B cell (primary cell): ENCODE results near the gene TSTD2. TPM values are rescaled to one million over a fixed set of nuclear protein-coding genes. Genes with fewer than 3 reads are reported as not detected.
A peak's percentile ranks its signal among the peaks of the same experiment; 100 is the strongest.

Source experiments
- ATAC-seq: fragments of 200-7000 bp; cut with Tn5 transposase; one replicate; pipeline ENCODE4 v1.10.0; 2021; ENCODE audit warnings: low read depth, mild to moderate bottlenecking, moderate number of reproducible peaks, moderate library complexity
- CTCF ChIA-PET: fragments of 350-600 bp; sonication (Branson Sonifier 250); formaldehyde crosslinking; loops from one replicate; lab custom pipeline; 2021; ENCODE audit warnings: antibody characterized with exemption, inconsistent platforms; lab: Charles Lee
- POLR2A ChIA-PET: fragments of 350-600 bp; sonication (Branson Sonifier 250); formaldehyde crosslinking; loops from one replicate; lab custom pipeline; 2021; ENCODE audit warnings: antibody characterized with exemption; lab: Charles Lee
- DNase-seq: peaks from one replicate; pipeline ENCODE4 v3.0.0; 2013
- H2AFZ ChIP-seq: 2 replicates; pipeline ENCODE4 v1.6.1; 2012; ENCODE audit warnings: mild to moderate bottlenecking, low read depth, low read length; ENCODE audit not compliant: insufficient read depth, poor library complexity, severe bottlenecking
- H3K27ac ChIP-seq, 2 donors: 1 replicate in 1 of 2; 2 replicates in 1 of 2; pipeline ENCODE4 v1.5.1; 2012 to 2013; ENCODE audit warnings: low read length in 2 of 2, mild to moderate bottlenecking in 2 of 2, moderate library complexity in 1 of 2
- H3K27me3 ChIP-seq, 4 experiments: fragments of 200-600 bp in 1 of 4; sonication (generic) in 1 of 4; replicated peaks in 1 of 4; 1 replicate in 2 of 4; 2 replicates in 2 of 4; pipeline versions ENCODE4 v1.6.1 to v1.7.0; 2013 to 2016; ENCODE audit warnings: low read length in 3 of 4, mild to moderate bottlenecking in 2 of 4, mixed read lengths in 1 of 4, moderate library complexity in 1 of 4; ENCODE audit not compliant: insufficient read depth in 4 of 4, control insufficient read depth in 3 of 4; ENCODE audit errors: control extremely low read depth in 1 of 4
- H3K36me3 ChIP-seq, 2 experiments: replicated peaks in 1 of 2; 1 replicate in 1 of 2; 2 replicates in 1 of 2; pipeline versions ENCODE4 v1.6.1 to v1.7.1; 2013; ENCODE audit warnings: low read length in 1 of 2; ENCODE audit not compliant: insufficient read depth in 2 of 2, control insufficient read depth in 1 of 2; ENCODE audit errors: control extremely low read depth in 1 of 2, extremely low read depth in 1 of 2
- H3K4me1 ChIP-seq, 2 donors: fragments of 200-600 bp in 1 of 2; sonication (generic) in 1 of 2; 1 replicate in 1 of 2; 2 replicates in 1 of 2; pipeline versions ENCODE4 v1.5.1 to v1.6.1; 2013 to 2017; ENCODE audit warnings: low read length in 2 of 2; ENCODE audit not compliant: control insufficient read depth in 2 of 2, insufficient read depth in 2 of 2
- H3K4me2 ChIP-seq: replicated peaks from 2 replicates; pipeline ENCODE3; 2012; ENCODE audit warnings: mild to moderate bottlenecking, low read depth, low read length; ENCODE audit not compliant: poor library complexity, severe bottlenecking
- H3K4me3 ChIP-seq, 5 experiments: fragments of 200-600 bp in 1 of 5; sonication (generic) in 1 of 5; 1 replicate in 3 of 5; 2 replicates in 2 of 5; pipeline versions ENCODE4 v1.5.1 to v1.7.0; 2011 to 2016; ENCODE audit warnings: low read length in 4 of 5, mild to moderate bottlenecking in 4 of 5, low read depth in 2 of 5, control low read depth in 1 of 5, moderate library complexity in 1 of 5; ENCODE audit not compliant: insufficient read depth in 1 of 5; ENCODE audit errors: control extremely low read depth in 1 of 5, extremely low read depth in 1 of 5
- H3K79me2 ChIP-seq: fragments of 200-600 bp; sonication (generic); one replicate; pipeline ENCODE4 v1.6.0; 2016; ENCODE audit warnings: low read length; ENCODE audit not compliant: control insufficient read depth, insufficient read depth
- H3K9ac ChIP-seq: fragments of 200-600 bp; sonication (generic); 2 replicates; pipeline ENCODE4 v1.6.1; 2017; ENCODE audit warnings: mild to moderate bottlenecking, low read length, moderate library complexity
- H3K9me3 ChIP-seq, 3 donors: one replicate each; pipeline versions ENCODE4 v1.6.1 to v1.7.1; 2013; ENCODE audit warnings: low read length in 2 of 3; ENCODE audit not compliant: control insufficient read depth in 2 of 3, insufficient read depth in 1 of 3; ENCODE audit errors: control extremely low read depth in 1 of 3
- H4K20me1 ChIP-seq: 2 replicates; pipeline ENCODE4 v1.6.0; 2012; ENCODE audit warnings: mild to moderate bottlenecking, low read length; ENCODE audit not compliant: insufficient read depth, control insufficient read depth, poor library complexity, severe bottlenecking
- H3K27ac Mint-ChIP-seq: one replicate; pipeline ENCODE4 v1.8.0; 2021; ENCODE audit warnings: mixed read lengths
- H3K27me3 Mint-ChIP-seq: one replicate; pipeline ENCODE4 v1.8.0; 2021; ENCODE audit warnings: mixed read lengths
- H3K4me1 Mint-ChIP-seq: one replicate; pipeline ENCODE4 v1.8.0; 2021; ENCODE audit warnings: mixed read lengths
- H3K4me3 Mint-ChIP-seq: one replicate; pipeline ENCODE4 v1.8.0; 2021; ENCODE audit warnings: mixed read lengths
- H3K9me3 Mint-ChIP-seq: one replicate; pipeline ENCODE4 v1.8.0; 2022; ENCODE audit warnings: mixed read lengths; ENCODE audit not compliant: insufficient read depth
- EZH2 ChIP-seq: IDR thresholded peaks from 2 replicates; pipeline ENCODE4 v1.6.1; 2012; ENCODE audit warnings: borderline replicate concordance, low read depth, mild to moderate bottlenecking, moderate library complexity, low read length; ENCODE audit not compliant: insufficient read depth, poor library complexity, severe bottlenecking
- WGBS: methylation state at CpG from one replicate; pipeline ENCODE4 v1.1.5; 2013; ENCODE audit warnings: missing lambda C conversion rate; ENCODE audit not compliant: insufficient coverage; 5-methylcytosine and 5-hydroxymethylcytosine counted together
- intact Hi-C: fragments of 100-400 bp; cut with micrococcal nuclease; formaldehyde crosslinking; loops from one replicate; pipeline ENCODE4 v1.10.0; 2022
- polyA plus RNA-seq: library from polyadenylated mRNA; depleted of rRNA; stranded (reverse); fragments of >200 nt; gene quantifications from 2 replicates; pipeline ENCODE4 v1.2.3, GENCODE V29; 2012
- total RNA-seq, 2 donors: library from RNA; stranded (reverse); fragments of 120-200 nt in 1 of 2; gene quantifications; 1 replicate in 1 of 2; 2 replicates in 1 of 2; pipeline versions ENCODE4 v1.2.3 to v1.2.4, GENCODE V29; 2013 to 2022
- TF ChIP-seq, protein P1 (sequence below): fragments of 200-600 bp; IDR thresholded peaks from one replicate; pipeline ENCODE4 v1.8.0; 2022; ENCODE audit warnings: antibody characterized with exemption, mild to moderate bottlenecking

TSTD2 gene
- total and polyA plus RNA-seq, 2 donors (not counting 1 experiment from before 2014, with no cell fraction given), result 12.7 to 29.2 TPM

DNA sequence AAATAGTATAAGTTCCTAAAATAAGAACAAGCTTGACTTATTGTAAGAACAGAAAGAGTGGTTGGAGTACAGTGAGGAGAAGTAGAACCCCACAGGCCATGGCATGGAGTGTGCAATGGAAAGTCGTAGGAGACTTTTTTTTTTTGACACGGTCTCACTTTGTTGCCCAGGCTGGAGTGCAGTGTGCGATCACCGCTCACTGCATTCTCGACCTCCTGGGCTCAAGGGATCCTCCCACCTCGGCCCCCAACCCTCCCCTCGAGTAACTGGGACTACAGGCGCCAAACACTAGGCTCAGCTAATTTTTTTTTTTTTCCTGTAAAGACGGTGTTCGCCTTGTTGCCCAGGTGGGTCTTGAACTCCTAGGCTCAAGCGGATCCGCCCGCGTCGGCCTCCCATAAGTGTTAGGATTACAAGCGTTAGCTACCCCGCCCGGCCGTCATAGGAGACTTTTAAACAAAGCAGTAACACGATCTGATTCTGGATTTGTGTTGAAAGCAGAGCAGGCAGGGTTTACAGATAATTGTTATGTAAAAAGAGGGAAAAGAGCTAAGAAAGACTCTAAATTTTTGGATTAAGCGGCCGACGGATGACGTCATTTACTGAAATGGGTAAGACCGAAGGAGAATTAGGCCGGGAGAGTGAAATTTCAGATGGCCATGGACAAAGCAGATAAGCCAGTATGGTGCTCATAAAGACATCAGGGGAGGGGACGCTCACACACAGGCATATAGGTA lies 752 bp downstream of the TSTD2 start:
- H3K4me1 Mint-ChIP-seq, result peaks cover 52% of the 10 kb centered on the region
- DNase-seq, result no peak

DNA sequence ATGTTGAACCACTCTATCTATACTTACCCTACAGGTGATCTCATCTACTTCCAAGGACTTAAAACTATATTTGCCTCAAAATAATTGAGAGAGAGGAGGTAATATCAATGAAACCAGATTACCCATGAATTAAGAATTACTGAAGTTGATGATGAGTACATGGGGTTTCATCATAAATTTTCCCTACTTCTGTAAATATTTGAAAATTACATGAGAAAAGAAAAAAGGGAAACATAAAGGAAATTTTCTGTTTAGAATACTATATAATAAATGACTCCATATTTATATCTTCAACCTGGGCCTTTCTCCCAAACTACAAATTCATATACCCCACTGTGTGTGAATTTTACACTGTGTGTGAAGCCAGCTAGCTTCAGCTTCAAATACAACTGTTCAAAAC lies 2.6 kb downstream of the TSTD2 start:
- no peaks in the 10 kb centered on the region for H3K9me3 ChIP-seq
- intact Hi-C loops, result loop anchor here (5.0 to 10.0 kb wide), 3 partner anchors 427 to 1753 kb away; partner anchors contain the start of genes ERCC6L2 and NANS
- H2AFZ ChIP-seq, result no peak overlapping the region
- no peak overlapping the region for H3K27ac Mint-ChIP-seq
- peaks cover 60% of the 10 kb centered on the region for H3K79me2 ChIP-seq
- no peaks in the 10 kb centered on the region for H4K20me1 ChIP-seq
- no peak overlapping the region for H3K27ac ChIP-seq
- ATAC-seq (no peak), DNase-seq (no peak)
- H3K4me2 ChIP-seq, result no peak overlapping the region
- peaks cover 0 to 2% of the 10 kb centered on the region in 2 experiments for H3K36me3 ChIP-seq
- POLR2A ChIA-PET, result no interaction called here
- CTCF ChIA-PET, result interaction anchor here (0.8 to 4.9 kb wide), 2 partner anchors 15 to 775 kb away, joined by 4 to 30 read pairs; no protein-coding TSS in a partner anchor
- TF ChIP-seq, protein P1, sequence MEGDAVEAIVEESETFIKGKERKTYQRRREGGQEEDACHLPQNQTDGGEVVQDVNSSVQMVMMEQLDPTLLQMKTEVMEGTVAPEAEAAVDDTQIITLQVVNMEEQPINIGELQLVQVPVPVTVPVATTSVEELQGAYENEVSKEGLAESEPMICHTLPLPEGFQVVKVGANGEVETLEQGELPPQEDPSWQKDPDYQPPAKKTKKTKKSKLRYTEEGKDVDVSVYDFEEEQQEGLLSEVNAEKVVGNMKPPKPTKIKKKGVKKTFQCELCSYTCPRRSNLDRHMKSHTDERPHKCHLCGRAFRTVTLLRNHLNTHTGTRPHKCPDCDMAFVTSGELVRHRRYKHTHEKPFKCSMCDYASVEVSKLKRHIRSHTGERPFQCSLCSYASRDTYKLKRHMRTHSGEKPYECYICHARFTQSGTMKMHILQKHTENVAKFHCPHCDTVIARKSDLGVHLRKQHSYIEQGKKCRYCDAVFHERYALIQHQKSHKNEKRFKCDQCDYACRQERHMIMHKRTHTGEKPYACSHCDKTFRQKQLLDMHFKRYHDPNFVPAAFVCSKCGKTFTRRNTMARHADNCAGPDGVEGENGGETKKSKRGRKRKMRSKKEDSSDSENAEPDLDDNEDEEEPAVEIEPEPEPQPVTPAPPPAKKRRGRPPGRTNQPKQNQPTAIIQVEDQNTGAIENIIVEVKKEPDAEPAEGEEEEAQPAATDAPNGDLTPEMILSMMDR, result no peak
- TF ChIP-seq EZH2, result no peak
- H3K4me1 Mint-ChIP-seq, result peaks cover 41% of the 10 kb centered on the region
- H3K4me3 Mint-ChIP-seq, result no peak overlapping the region
- H3K27me3 Mint-ChIP-seq, result no peaks in the 10 kb centered on the region
- no peaks in the 10 kb centered on the region for H3K9me3 Mint-ChIP-seq
- H3K27me3 ChIP-seq, result no peaks in the 10 kb centered on the region
- no peak overlapping the region for H3K9ac ChIP-seq
- H3K4me1 ChIP-seq, result peaks cover 23 to 26% of the 10 kb centered on the region in 2 donors
- H3K4me3 ChIP-seq, result no peak overlapping the region

More for the DNA sequence above, 752 bp downstream of the TSTD2 start:
- H3K27ac ChIP-seq, result peak overlapping the region; percentile 92 to 93
- H3K36me3 ChIP-seq, result no peaks in the 10 kb centered on the region
- no peaks in the 10 kb centered on the region for H3K27me3 Mint-ChIP-seq
- no peak for ATAC-seq
- peaks cover 26 to 32% of the 10 kb centered on the region in 2 donors for H3K4me1 ChIP-seq
- H3K9ac ChIP-seq, result peak overlapping the region; percentile 96
- H3K9me3 ChIP-seq, result no peaks in the 10 kb centered on the region
- peak overlapping the region; percentile 97 for H3K4me3 Mint-ChIP-seq
- intact Hi-C loops, result loop anchor here (2.0 to 10.0 kb wide), 5 partner anchors 352 to 1755 kb away; partner anchors contain the start of genes ERCC6L2, NANS and ZNF367
- H2AFZ ChIP-seq, result peak overlapping the region; percentile 94
- ChIA-PET CTCF (interaction anchor here (0.6 to 4.9 kb wide), 11 partner anchors 11 to 854 kb away, joined by 3 to 30 read pairs (median 4); partner anchors contain the start of genes TDRD7 and ZNF782), POLR2A (interaction anchor here (0.6 to 1.3 kb wide), 5 partner anchors 8 to 485 kb away, joined by 3 to 8 read pairs (median 3); partner anchors contain the start of gene TRMO)
- peaks cover 75% of the 10 kb centered on the region for H3K79me2 ChIP-seq
- TF ChIP-seq, protein P1, result no peak
- H3K4me3 ChIP-seq, result peak overlapping the region; percentile 90 to 99 (median 95)
- no peaks in the 10 kb centered on the region for H3K9me3 Mint-ChIP-seq
- peak overlapping the region; percentile 98 for H3K27ac Mint-ChIP-seq
- peaks cover 9% of the 10 kb centered on the region for H4K20me1 ChIP-seq
- 3% methylated on average over 27 of the region's 27 CpGs for WGBS
- H3K27me3 ChIP-seq, result no peaks in the 10 kb centered on the region
- peak overlapping the region; percentile 72 for H3K4me2 ChIP-seq
